ENCODE data around the gene CANT1. TPM values are rescaled to one million over a fixed set of nuclear protein-coding genes. Genes with fewer than 3 reads are reported as not detected.

Gene CANT1
- total RNA-seq, 1 experiment from 2014 or later: 62.5 TPM

DNA sequence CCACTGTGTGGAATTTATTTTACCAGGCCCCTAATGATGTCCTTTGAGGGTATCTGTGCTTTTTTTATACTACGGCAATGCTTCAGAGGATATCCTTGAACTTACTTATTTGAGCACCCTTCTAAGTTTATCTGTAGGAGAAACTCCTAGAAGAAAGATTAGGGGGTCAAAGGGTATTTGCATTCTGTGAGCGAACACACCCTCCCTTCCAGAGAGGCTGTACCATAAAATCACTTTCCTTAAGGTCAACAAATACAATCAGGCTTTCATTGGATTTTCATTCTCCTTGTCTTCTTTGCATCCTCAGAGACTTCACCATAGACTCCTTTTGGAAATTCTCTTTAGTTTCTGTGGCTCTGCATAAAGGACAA lies 9.7 kb upstream of the CANT1 start:
- DNase-seq (ENCODE audit: unreplicated experiment): no peak
- ChIA-PET POLR2A (no interaction called here), CTCF (interaction anchor here (0.6 to 1.5 kb wide), 11 partner anchors 9 to 1062 kb away, joined by 3 to 7 read pairs (median 5); no protein-coding TSS in a partner anchor)
- Mint-ChIP-seq H3K36me3 (ENCODE audit: insufficient read depth, unreplicated experiment) (no peaks in the 10 kb centered on the region), H3K27ac (ENCODE audit: low read depth, unreplicated experiment) (no peak overlapping the region), H3K27me3 (ENCODE audit: insufficient read depth, unreplicated experiment) (no peaks in the 10 kb centered on the region), H3K4me3 (ENCODE audit: unreplicated experiment) (no peak overlapping the region), H3K9me3 (ENCODE audit: unreplicated experiment) (peaks cover 2% of the 10 kb centered on the region), H3K4me1 (ENCODE audit: insufficient read depth, unreplicated experiment) (peaks cover 23% of the 10 kb centered on the region)
- intact Hi-C loops (cut with micrococcal nuclease): loop anchor here (1.0 to 10.0 kb wide), 3 partner anchors 23 to 376 kb away; no protein-coding TSS in a partner anchor
- no TSS peak for BruUV-seq (replicated peaks)
- TF ChIP-seq, protein P1, sequence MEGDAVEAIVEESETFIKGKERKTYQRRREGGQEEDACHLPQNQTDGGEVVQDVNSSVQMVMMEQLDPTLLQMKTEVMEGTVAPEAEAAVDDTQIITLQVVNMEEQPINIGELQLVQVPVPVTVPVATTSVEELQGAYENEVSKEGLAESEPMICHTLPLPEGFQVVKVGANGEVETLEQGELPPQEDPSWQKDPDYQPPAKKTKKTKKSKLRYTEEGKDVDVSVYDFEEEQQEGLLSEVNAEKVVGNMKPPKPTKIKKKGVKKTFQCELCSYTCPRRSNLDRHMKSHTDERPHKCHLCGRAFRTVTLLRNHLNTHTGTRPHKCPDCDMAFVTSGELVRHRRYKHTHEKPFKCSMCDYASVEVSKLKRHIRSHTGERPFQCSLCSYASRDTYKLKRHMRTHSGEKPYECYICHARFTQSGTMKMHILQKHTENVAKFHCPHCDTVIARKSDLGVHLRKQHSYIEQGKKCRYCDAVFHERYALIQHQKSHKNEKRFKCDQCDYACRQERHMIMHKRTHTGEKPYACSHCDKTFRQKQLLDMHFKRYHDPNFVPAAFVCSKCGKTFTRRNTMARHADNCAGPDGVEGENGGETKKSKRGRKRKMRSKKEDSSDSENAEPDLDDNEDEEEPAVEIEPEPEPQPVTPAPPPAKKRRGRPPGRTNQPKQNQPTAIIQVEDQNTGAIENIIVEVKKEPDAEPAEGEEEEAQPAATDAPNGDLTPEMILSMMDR (IDR thresholded peaks at IDR 0.05; ENCODE audit: unreplicated experiment): no peak

DNA sequence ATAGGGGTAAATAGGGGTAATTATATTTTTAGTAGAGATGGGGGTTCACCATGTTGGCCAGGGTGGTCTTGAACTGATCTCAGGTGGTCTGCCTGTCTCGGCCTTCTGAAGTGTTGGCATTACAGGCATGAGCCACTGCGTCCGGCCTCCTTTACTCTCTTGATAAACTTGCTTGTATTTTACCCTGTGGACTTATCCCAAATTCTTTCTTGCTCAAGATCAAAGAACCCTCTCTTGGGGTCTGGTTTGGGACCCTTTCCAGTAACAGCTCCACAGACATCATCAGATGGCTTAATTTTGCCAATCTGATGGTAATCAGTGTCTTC lies 8.8 kb upstream of the CANT1 start:
- Mint-ChIP-seq H3K4me3 (ENCODE audit: unreplicated experiment) (no peak overlapping the region), H3K27ac (ENCODE audit: low read depth, unreplicated experiment) (no peak overlapping the region), H3K9me3 (ENCODE audit: unreplicated experiment) (peaks cover 7% of the 10 kb centered on the region), H3K27me3 (ENCODE audit: insufficient read depth, unreplicated experiment) (no peaks in the 10 kb centered on the region), H3K4me1 (ENCODE audit: insufficient read depth, unreplicated experiment) (peaks cover 20% of the 10 kb centered on the region), H3K36me3 (ENCODE audit: insufficient read depth, unreplicated experiment) (no peaks in the 10 kb centered on the region)
- TF ChIP-seq, protein P1 (IDR thresholded peaks at IDR 0.05; ENCODE audit: unreplicated experiment): no peak
- POLR2A ChIA-PET: no interaction called here
- DNase-seq (ENCODE audit: unreplicated experiment): no peak
- intact Hi-C loops (cut with micrococcal nuclease): loop anchor here (10.0 kb wide), 1 partner anchor 376 kb away; no protein-coding TSS in a partner anchor
- BruUV-seq (replicated peaks): no TSS peak
- CTCF ChIA-PET: interaction anchor here (0.8 to 1.5 kb wide), 5 partner anchors 10 to 374 kb away, joined by 3 to 7 read pairs (median 4); no protein-coding TSS in a partner anchor

DNA sequence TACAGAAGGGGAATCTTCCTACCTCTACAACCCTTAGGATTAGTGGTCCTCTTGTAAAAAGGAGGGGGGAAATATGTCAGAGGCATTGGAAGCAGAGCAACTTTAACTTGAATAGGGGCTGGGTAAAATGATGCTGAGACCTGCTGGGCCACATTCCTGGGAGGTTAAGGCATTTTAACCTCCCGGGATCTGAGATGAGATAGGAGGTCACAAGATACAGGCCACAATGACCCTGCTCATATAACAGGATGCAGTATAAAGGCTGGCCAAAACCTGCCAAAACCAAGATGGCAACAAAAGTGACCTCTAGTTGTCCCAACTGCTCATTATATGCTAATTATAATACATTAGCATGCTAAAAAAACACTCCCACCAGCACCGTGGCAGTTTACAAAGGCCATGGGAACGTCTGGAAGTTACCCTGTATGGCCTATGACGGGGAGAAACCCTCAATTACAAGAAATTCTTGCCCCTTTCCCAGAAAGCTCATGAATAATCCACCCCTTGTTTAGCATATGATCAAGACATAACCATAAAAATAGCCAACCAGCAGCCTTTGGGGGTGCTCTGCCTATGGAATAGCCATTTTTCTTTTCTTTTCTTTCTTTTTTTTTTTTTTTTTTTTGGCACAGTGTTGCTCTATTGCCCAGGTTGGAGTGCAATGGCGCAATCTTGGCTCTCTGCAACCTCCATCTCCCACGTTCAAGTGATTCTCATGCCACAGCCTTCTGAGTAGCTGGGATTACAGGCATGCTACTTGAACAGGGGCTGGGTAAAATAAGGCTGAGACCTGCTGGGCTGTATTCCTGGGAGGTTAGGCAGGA lies 8.2 kb upstream of the CANT1 start:
- Mint-ChIP-seq H3K4me1 (ENCODE audit: insufficient read depth, unreplicated experiment) (peaks cover 20% of the 10 kb centered on the region), H3K27ac (ENCODE audit: low read depth, unreplicated experiment) (no peak overlapping the region), H3K36me3 (ENCODE audit: insufficient read depth, unreplicated experiment) (no peaks in the 10 kb centered on the region), H3K4me3 (ENCODE audit: unreplicated experiment) (no peak overlapping the region), H3K27me3 (ENCODE audit: insufficient read depth, unreplicated experiment) (no peaks in the 10 kb centered on the region), H3K9me3 (ENCODE audit: unreplicated experiment) (peaks cover 7% of the 10 kb centered on the region)
- TF ChIP-seq, protein P1 (IDR thresholded peaks at IDR 0.05; ENCODE audit: unreplicated experiment): no peak
- ChIA-PET POLR2A (no interaction called here), CTCF (interaction anchor here (0.7 to 1.5 kb wide), 2 partner anchors 26 to 65 kb away, joined by 3 to 7 read pairs; no protein-coding TSS in a partner anchor)
- intact Hi-C loops (cut with micrococcal nuclease): loop anchor here (10.0 kb wide), 1 partner anchor 377 kb away; no protein-coding TSS in a partner anchor
- no TSS peak for BruUV-seq (replicated peaks)
- peak; percentile 47 for DNase-seq (ENCODE audit: unreplicated experiment)

DNA sequence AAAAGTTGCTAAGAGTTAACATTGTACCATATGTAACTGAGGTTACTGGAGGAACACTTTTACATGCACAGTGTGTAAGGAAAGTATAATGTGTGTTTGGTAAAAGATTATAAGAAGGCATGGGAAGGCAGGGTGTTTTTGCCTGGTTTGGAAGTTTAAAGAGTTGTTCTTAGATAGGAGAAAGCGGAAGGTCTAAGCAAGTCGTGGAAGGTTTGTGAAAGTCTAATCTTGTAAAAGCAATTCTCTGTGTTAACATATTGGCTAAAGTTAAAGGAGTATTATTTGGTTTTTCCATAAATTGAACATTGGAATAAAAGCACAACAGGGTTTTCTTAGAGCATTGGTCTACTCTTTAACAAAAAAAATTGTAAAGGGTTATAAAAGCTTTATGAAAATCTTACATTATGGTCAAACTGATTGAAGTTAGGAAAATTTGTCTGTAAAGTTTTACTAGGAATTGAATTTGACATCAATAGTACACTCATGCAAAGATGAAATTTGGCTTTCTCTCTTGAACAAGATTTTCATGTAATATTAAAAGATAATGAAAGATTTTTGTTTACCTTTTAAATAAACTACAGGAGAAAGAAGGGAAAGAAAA lies 4.7 kb upstream of the CANT1 start:
- Mint-ChIP-seq H3K27me3 (ENCODE audit: insufficient read depth, unreplicated experiment) (no peaks in the 10 kb centered on the region), H3K27ac (ENCODE audit: low read depth, unreplicated experiment) (no peak overlapping the region), H3K4me3 (ENCODE audit: unreplicated experiment) (no peak overlapping the region), H3K36me3 (ENCODE audit: insufficient read depth, unreplicated experiment) (peaks cover 6% of the 10 kb centered on the region), H3K4me1 (ENCODE audit: insufficient read depth, unreplicated experiment) (peaks cover 5% of the 10 kb centered on the region), H3K9me3 (ENCODE audit: unreplicated experiment) (peaks cover 7% of the 10 kb centered on the region)
- TF ChIP-seq, protein P1 (IDR thresholded peaks at IDR 0.05; ENCODE audit: unreplicated experiment): no peak
- no peak for DNase-seq (ENCODE audit: unreplicated experiment)
- POLR2A ChIA-PET: interaction anchor here (1.0 kb wide), 1 partner anchor 12 kb away, joined by 3 read pairs; no protein-coding TSS in a partner anchor
- BruUV-seq (replicated peaks): no TSS peak
- CTCF ChIA-PET: interaction anchor here (1.2 kb wide), 1 partner anchor 75 kb away, joined by 5 read pairs; no protein-coding TSS in a partner anchor
- intact Hi-C loops (cut with micrococcal nuclease): loop anchor here (10.0 kb wide), 1 partner anchor 381 kb away; no protein-coding TSS in a partner anchor

All from MCF 10A (cell line).